HG02798 (cell line): ENCODE data around the gene DIAPH2.

ENCODE experiments used
- ATAC-seq: cut with Tn5 transposase; IDR thresholded peaks from one replicate; pipeline ENCODE4 v1.9.1; 2021; ENCODE audit warnings: mild to moderate bottlenecking; ENCODE audit not compliant: unreplicated experiment, poor library complexity

DIAPH2 gene

GRCh38 chrX:96918864-96919263, 234.2 kb downstream of the DIAPH2 start:
- no peak for ATAC-seq

GRCh38 chrX:96919672-96920071, 235.0 kb downstream of the DIAPH2 start:
- no peak for ATAC-seq

GRCh38 chrX:96924581-96924980, 239.9 kb downstream of the DIAPH2 start:
- ATAC-seq: no peak

GRCh38 chrX:96929036-96929435, 244.4 kb downstream of the DIAPH2 start:
- ATAC-seq: no peak

GRCh38 chrX:96957718-96958117, 273.1 kb downstream of the DIAPH2 start:
- no peak for ATAC-seq

GRCh38 chrX:96971812-96972211, 287.2 kb downstream of the DIAPH2 start:
- no peak for ATAC-seq

GRCh38 chrX:96978906-96979305, 294.3 kb downstream of the DIAPH2 start:
- no peak for ATAC-seq

GRCh38 chrX:96979766-96980165, 295.1 kb downstream of the DIAPH2 start:
- no peak for ATAC-seq

GRCh38 chrX:96982161-96982560, 297.5 kb downstream of the DIAPH2 start:
- ATAC-seq: no peak

- no peak for ATAC-seq
Observed at GRCh38 chrX:96984538-96984937, 299.9 kb downstream of the DIAPH2 start.

- ATAC-seq: no peak
Observed at GRCh38 chrX:96985046-96985445, 300.4 kb downstream of the DIAPH2 start.

- ATAC-seq: no peak
Observed at GRCh38 chrX:96987228-96987627, 302.6 kb downstream of the DIAPH2 start.

GRCh38 chrX:96989830-96990571, 305.4 kb downstream of the DIAPH2 start:
- no peak for ATAC-seq

GRCh38 chrX:96994093-96994492, 309.5 kb downstream of the DIAPH2 start:
- ATAC-seq: no peak

- no peak for ATAC-seq
Observed at GRCh38 chrX:96997196-96997595, 312.6 kb downstream of the DIAPH2 start.

- ATAC-seq: no peak
Observed at GRCh38 chrX:97000682-97001368, 316.2 kb downstream of the DIAPH2 start.

- ATAC-seq: no peak
Observed at GRCh38 chrX:97006167-97006566, 321.5 kb downstream of the DIAPH2 start.

GRCh38 chrX:97009391-97009790, 324.7 kb downstream of the DIAPH2 start:
- ATAC-seq: no peak

GRCh38 chrX:97011540-97011939, 326.9 kb downstream of the DIAPH2 start:
- no peak for ATAC-seq

GRCh38 chrX:97016106-97016505, 331.5 kb downstream of the DIAPH2 start:
- no peak for ATAC-seq

- no peak for ATAC-seq
Observed at GRCh38 chrX:97021680-97022079, 337.0 kb downstream of the DIAPH2 start.

GRCh38 chrX:97026406-97026805, 341.8 kb downstream of the DIAPH2 start:
- ATAC-seq: no peak
